ENCODE results near the gene SHB.

SHB gene

GRCh38 chr9:38003230-38003629 lies 65.8 kb downstream of the SHB start:
- TF ChIP-seq CTCF (IDR thresholded peaks at IDR 0.05; ENCODE audit: extremely low read depth, missing control alignments) = no peak
- DNase-seq (ENCODE audit: low spot score) = no peak

GRCh38 chr9:38001430-38001829 lies 67.6 kb downstream of the SHB start:
- no peak for TF ChIP-seq CTCF (IDR thresholded peaks at IDR 0.05; ENCODE audit: extremely low read depth, missing control alignments)
- DNase-seq (ENCODE audit: low spot score) = no peak

- no peak for TF ChIP-seq CTCF (IDR thresholded peaks at IDR 0.05; ENCODE audit: extremely low read depth, missing control alignments)
- DNase-seq (ENCODE audit: low spot score) = no peak
Observed at GRCh38 chr9:38000735-38001134, 68.3 kb downstream of the SHB start.

GRCh38 chr9:38000332-38000731 lies 68.7 kb downstream of the SHB start:
- peak; percentile 12 for TF ChIP-seq CTCF (IDR thresholded peaks at IDR 0.05; ENCODE audit: extremely low read depth, missing control alignments)
- no peak for DNase-seq (ENCODE audit: low spot score)

- TF ChIP-seq CTCF (IDR thresholded peaks at IDR 0.05; ENCODE audit: extremely low read depth, missing control alignments) = no peak
- DNase-seq (ENCODE audit: low spot score) = no peak
Observed at GRCh38 chr9:37999588-38000189, 69.3 kb downstream of the SHB start.

- TF ChIP-seq CTCF (IDR thresholded peaks at IDR 0.05; ENCODE audit: extremely low read depth, missing control alignments) = no peak
Observed at GRCh38 chr9:37998881-37999587, 70.0 kb downstream of the SHB start.

GRCh38 chr9:37997636-37998374 lies 71.2 kb downstream of the SHB start:
- no peak for DNase-seq (ENCODE audit: low spot score)

More at GRCh38 chr9:37998881-37999587, 70.0 kb downstream of the SHB start:
- no peak for DNase-seq (ENCODE audit: low spot score)

More at GRCh38 chr9:37997636-37998374, 71.2 kb downstream of the SHB start:
- no peak for TF ChIP-seq CTCF (IDR thresholded peaks at IDR 0.05; ENCODE audit: extremely low read depth, missing control alignments)
